B cell (primary cell): ENCODE results near the gene TMEM238.
A peak's percentile ranks its signal among the peaks of the same experiment; 100 is the strongest.

Source experiments
- CTCF ChIP-seq: fragments of 200-600 bp; IDR thresholded peaks from one replicate; pipeline ENCODE4 v1.8.0; 2022; ENCODE audit warnings: antibody characterized with exemption, mild to moderate bottlenecking
- EZH2 ChIP-seq: IDR thresholded peaks from 2 replicates; pipeline ENCODE4 v1.6.1; 2012; ENCODE audit warnings: borderline replicate concordance, low read depth, mild to moderate bottlenecking, moderate library complexity, low read length; ENCODE audit not compliant: insufficient read depth, poor library complexity, severe bottlenecking

DNA sequence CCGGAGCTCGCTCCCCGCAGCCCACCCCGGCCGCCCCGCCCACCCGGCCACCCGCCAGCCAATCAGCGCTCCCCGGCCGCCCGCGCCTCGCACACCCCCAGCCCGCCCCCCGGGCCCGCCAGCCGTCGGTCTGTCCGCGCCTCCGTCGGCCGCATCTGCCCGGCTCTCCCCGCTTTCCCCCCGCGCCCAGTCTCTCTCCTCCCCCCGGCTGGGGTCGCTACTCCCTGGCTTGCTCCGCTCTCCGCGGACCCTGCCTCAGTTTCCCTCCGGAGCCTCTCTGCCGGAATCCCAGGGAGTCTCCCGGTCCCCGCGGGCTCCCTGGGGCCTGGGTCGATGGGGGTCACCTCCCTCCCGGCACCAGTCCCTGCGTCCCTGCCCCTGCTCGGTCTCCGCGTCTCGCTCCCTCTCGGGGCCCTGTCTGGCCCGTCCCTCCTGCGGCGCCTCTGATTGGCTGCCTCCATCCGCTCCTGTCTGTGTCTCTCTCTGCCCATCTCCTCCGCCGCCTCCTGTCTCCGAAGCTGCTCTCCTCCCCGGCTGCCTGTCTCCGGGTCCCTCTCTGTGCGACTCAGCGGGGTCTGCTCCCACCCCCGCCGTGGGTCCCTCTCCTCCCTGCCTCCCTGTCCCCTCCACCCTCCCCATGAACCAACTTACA is 14.3 kb downstream of the TMEM238 start:
- TF ChIP-seq CTCF: no peak
- peak; percentile 100 for TF ChIP-seq EZH2
